K562 (cell line): ENCODE measurements around the gene CLCNKA. TPM values are rescaled to one million over a fixed set of nuclear protein-coding genes. Genes with fewer than 3 reads are reported as not detected.
A peak's percentile ranks its signal among the peaks of the same experiment; 100 is the strongest.

Experiments
- ATAC-seq: fragments of 200-7000 bp; cut with Tn5 transposase; 3 replicates; pipeline ENCODE4 v1.9.1; 2020; ENCODE audit warnings: moderate library complexity
- BruUV-seq: library from RNA; stranded (reverse); fragments of 400-500 nt; replicated peaks from 2 replicates; lab custom pipeline; 2021; lab: Mats Ljungman, UMichigan
- CTCF ChIA-PET: fragments of 300-600 bp; formaldehyde crosslinking; extraction: SDS; loops from one replicate; lab custom pipeline; 2021; ENCODE audit warnings: low intra/inter-chr PET ratio; lab: Yijun Ruan, JAX
- POLR2A ChIA-PET: fragments of 300-600, 350-650 bp; sonication (Branson Sonifier 250); formaldehyde crosslinking; extraction: SDS; loops from one replicate; lab custom pipeline; 2021; ENCODE audit warnings: antibody characterized with exemption, inconsistent platforms; lab: Yijun Ruan, JAX
- DNase-seq, 4 experiments: peaks; one replicate each; pipeline versions ENCODE4 v3.0.0 to v3.0.0-alpha.2; 2011 to 2018; ENCODE audit warnings: low spot score in 3 of 4, mixed read lengths in 3 of 4; ENCODE audit errors: extremely low read depth in 1 of 4
- FAIRE-seq: peaks from 2 replicates; lab custom pipeline; 2011; peaks lifted over from hg19 to GRCh38; lab: Jason Lieb, UNC
- H2AFZ ChIP-seq: 2 replicates; pipeline ENCODE4 v1.6.0; 2011; ENCODE audit warnings: low read depth, low read length, control low read depth, inconsistent platforms
- H3K27ac ChIP-seq: fragments of 200-600 bp; 3 replicates; pipeline ENCODE4 v1.8.0; 2011; ENCODE audit warnings: low read depth, mild to moderate bottlenecking, control low read depth, inconsistent platforms, low read length, moderate library complexity, mixed read lengths; ENCODE audit errors: extremely low read depth
- H3K27me3 ChIP-seq, 2 experiments: fragments of 300-600 bp in 1 of 2; 2 replicates in 1 of 2; 3 replicates in 1 of 2; pipeline versions ENCODE4 v1.6.0 to v1.8.0; 2011; ENCODE audit warnings: inconsistent platforms in 2 of 2, low read length in 2 of 2, mild to moderate bottlenecking in 1 of 2, mixed read lengths in 1 of 2, moderate library complexity in 1 of 2; ENCODE audit not compliant: control insufficient read depth in 2 of 2, insufficient read depth in 2 of 2
- H3K36me3 ChIP-seq: fragments of 300-600 bp; 3 replicates; pipeline ENCODE4 v1.8.0; 2011; ENCODE audit warnings: mild to moderate bottlenecking, low read length, inconsistent platforms; ENCODE audit not compliant: control insufficient read depth, insufficient read depth
- H3K4me1 ChIP-seq, 2 experiments: fragments of 200-600 bp in 1 of 2; replicated peaks in 1 of 2; 2 replicates in 1 of 2; 3 replicates in 1 of 2; pipeline versions ENCODE4 v1.5.1 to v1.8.0; 2011; ENCODE audit warnings: inconsistent platforms in 2 of 2, low read length in 2 of 2, mild to moderate bottlenecking in 1 of 2, mixed read lengths in 1 of 2, moderate library complexity in 1 of 2; ENCODE audit not compliant: control insufficient read depth in 2 of 2, insufficient read depth in 2 of 2
- H3K4me2 ChIP-seq: 2 replicates; pipeline ENCODE4 v1.6.1; 2011; ENCODE audit warnings: low read length, control low read depth, inconsistent platforms, mixed read lengths; ENCODE audit not compliant: insufficient read depth
- H3K4me3 ChIP-seq: fragments of 200-600 bp; sonication (generic), shearing (Covaris generic); 2 replicates; pipeline ENCODE4 v1.5.1; 2016; ENCODE audit warnings: control low read depth, inconsistent platforms
- H3K79me2 ChIP-seq: fragments of 200-600 bp; 3 replicates; pipeline ENCODE4 v1.8.0; 2011; ENCODE audit warnings: low read length, inconsistent platforms; ENCODE audit not compliant: control insufficient read depth, insufficient read depth
- H3K9ac ChIP-seq, 2 experiments: 2 replicates each; pipeline versions ENCODE4 v1.6.0 to v1.6.1; 2011; ENCODE audit warnings: low read depth in 2 of 2, low read length in 2 of 2, control low read depth in 1 of 2, inconsistent platforms in 1 of 2, mild to moderate bottlenecking in 1 of 2, mixed read lengths in 1 of 2; ENCODE audit not compliant: insufficient read depth in 1 of 2
- H3K9me1 ChIP-seq: one replicate; pipeline ENCODE4 v1.6.0; 2011; ENCODE audit warnings: inconsistent platforms, mild to moderate bottlenecking, low read length, moderate library complexity; ENCODE audit not compliant: control insufficient read depth, insufficient read depth
- H3K9me3 ChIP-seq: replicated peaks from 2 replicates; pipeline ENCODE4 v1.5.1; 2011; ENCODE audit warnings: low read depth, low read length, inconsistent platforms; ENCODE audit not compliant: control insufficient read depth, insufficient read depth
- H4K20me1 ChIP-seq: replicated peaks from 2 replicates; pipeline ENCODE4 v1.6.1; 2011; ENCODE audit warnings: low read length, inconsistent platforms, mixed read lengths; ENCODE audit not compliant: control insufficient read depth, insufficient read depth
- ARHGAP35 ChIP-seq: fragments of 450-650 bp; IDR thresholded peaks from 2 replicates; pipeline ENCODE4 v1.6.1; 2018; ENCODE audit not compliant: partially characterized antibody
- BHLHE40 ChIP-seq: IDR thresholded peaks from 2 replicates; pipeline ENCODE4 v1.6.1; 2011; ENCODE audit warnings: low read length, improper control_type of control experiment
- DACH1 ChIP-seq: fragments of 450-650 bp; IDR thresholded peaks from 2 replicates; pipeline ENCODE4 v1.6.1; 2018; ENCODE audit not compliant: partially characterized antibody
- FOXA3 ChIP-seq, 2 experiments: fragments of 450-650 bp in 1 of 2; sonication (generic) in 1 of 2; formaldehyde crosslinking; IDR thresholded peaks in 1 of 2; conservative IDR thresholded peaks in 1 of 2; 2 replicates each; pipeline versions ENCODE4 v1.4.0 to v1.8.0; 2020 to 2022; ENCODE audit warnings: mild to moderate bottlenecking in 2 of 2, missing genetic modification reagents in 1 of 2
- GATAD2B ChIP-seq: fragments of 450-650 bp; IDR thresholded peaks from 2 replicates; pipeline ENCODE4 v1.6.1; 2017; ENCODE audit warnings: mild to moderate bottlenecking, borderline replicate concordance
- ILK ChIP-seq: fragments of 450-650 bp; IDR thresholded peaks from 2 replicates; pipeline ENCODE4 v1.6.1; 2016; ENCODE audit warnings: missing genetic modification characterization, low read depth, mild to moderate bottlenecking, missing compliant biosample characterization, moderate library complexity, borderline replicate concordance
- JUN ChIP-seq, 2 experiments: sonication (generic) in 1 of 2; formaldehyde crosslinking in 1 of 2; IDR thresholded peaks; 2 replicates each; pipeline versions ENCODE4 v1.6.1 to v1.8.0; 2012 to 2022; ENCODE audit warnings: borderline replicate concordance in 2 of 2, mild to moderate bottlenecking in 2 of 2, improper control_type of control experiment in 1 of 2, low read depth in 1 of 2, low read length in 1 of 2, missing genetic modification reagents in 1 of 2
- RAD21 ChIP-seq, 2 experiments: fragments of 250-450 bp in 1 of 2; fragments of 450-650 bp in 1 of 2; sonication (Bioruptor Pico) in 1 of 2; formaldehyde crosslinking in 1 of 2; IDR thresholded peaks in 1 of 2; conservative IDR thresholded peaks in 1 of 2; 2 replicates each; pipeline versions ENCODE4 v1.4.0 to v1.8.0; 2020 to 2022; ENCODE audit warnings: mild to moderate bottlenecking in 2 of 2, moderate library complexity in 1 of 2
- SP1 ChIP-seq: sonication (generic); formaldehyde crosslinking; IDR thresholded peaks from 2 replicates; pipeline ENCODE4 v1.8.1; 2022; ENCODE audit warnings: mild to moderate bottlenecking, missing genetic modification reagents
- STAG1 ChIP-seq: sonication (generic); formaldehyde crosslinking; IDR thresholded peaks from 2 replicates; pipeline ENCODE4 v1.5.0; 2020; ENCODE audit warnings: missing genetic modification reagents, borderline replicate concordance
- TFAP4 ChIP-seq: sonication (generic); formaldehyde crosslinking; IDR thresholded peaks from 2 replicates; pipeline ENCODE4 v1.8.0; 2022; ENCODE audit warnings: missing genetic modification reagents, mild to moderate bottlenecking, moderate library complexity, borderline replicate concordance
- TOE1 ChIP-seq, 2 experiments: fragments of 450-650 bp in 1 of 2; sonication (generic) in 1 of 2; formaldehyde crosslinking in 1 of 2; IDR thresholded peaks; 2 replicates each; pipeline versions ENCODE4 v1.7.1 to v1.8.0; 2016 to 2022; ENCODE audit warnings: borderline replicate concordance in 2 of 2, mild to moderate bottlenecking in 2 of 2, antibody characterized with exemption in 1 of 2, inconsistent platforms in 1 of 2, low read depth in 1 of 2, missing genetic modification reagents in 1 of 2, moderate library complexity in 1 of 2
- ZKSCAN1 ChIP-seq: fragments of 150-350 bp; IDR thresholded peaks from 2 replicates; pipeline ENCODE4 v1.6.1; 2016; ENCODE audit warnings: low read depth, low read length
- ZNF212 ChIP-seq: fragments of 450-650 bp; formaldehyde crosslinking; IDR thresholded peaks from 2 replicates; pipeline ENCODE4 v1.4.0; 2020; ENCODE audit warnings: mild to moderate bottlenecking
- WGBS: fragments of 100-300 bp; shearing (Covaris generic); methylation state at CpG from one replicate; pipeline ENCODE4 v1.1.6; 2016; ENCODE audit warnings: low coverage, mixed read lengths; ENCODE audit not compliant: insufficient coverage; ENCODE audit errors: missing lambda C conversion rate; 5-methylcytosine and 5-hydroxymethylcytosine counted together
- in situ Hi-C: fragments of 300-500 bp; cut with MboI; formaldehyde crosslinking; loops from 4 replicates; pipeline ENCODE4 v1.15.0; 2018; ENCODE audit warnings: inconsistent platforms, mixed read lengths
- intact Hi-C: fragments of 100-400 bp; cut with micrococcal nuclease; formaldehyde crosslinking; loops from 2 replicates; pipeline ENCODE4 v1.14.2; 2022
- polyA plus RNA-seq, 8 experiments: library from polyadenylated mRNA; depleted of rRNA in 4 of 8; stranded (reverse) in 5 of 8; unstranded in 3 of 8; fragments of >200 nt; fragmentation: Nextera tagmentation in 2 of 8; fragmentation: Illumina TruSeq in 1 of 8; extraction: Ambion mirVana in 2 of 8; extraction: Trizol in 1 of 8; gene quantifications; 2 replicates each; pipeline versions ENCODE4 v1.2.1 to v1.2.3, GENCODE V29; 2011 to 2014; ENCODE audit warnings: inconsistent platforms in 1 of 8, missing spikeins in 1 of 8
- total RNA-seq, 7 experiments: library from RNA; depleted of rRNA in 6 of 7; stranded (reverse); fragments of >200 nt in 6 of 7; fragmentation: Illumina TruSeq in 2 of 7; extraction: Trizol in 2 of 7; gene quantifications; 2 replicates each; pipeline versions ENCODE4 v1.2.1 to v1.2.3, GENCODE V29; 2011 to 2021; ENCODE audit warnings: low replicate concordance in 1 of 7
- TF ChIP-seq, protein P1 (sequence below), 3 experiments: IDR thresholded peaks in 2 of 3; conservative IDR thresholded peaks in 1 of 3; 2 replicates each; pipeline ENCODE4 v1.5.1; 2011 to 2012; ENCODE audit warnings: low read length in 3 of 3, mild to moderate bottlenecking in 3 of 3, control low read depth in 2 of 3, improper control_type of control experiment in 1 of 3, inconsistent platforms in 1 of 3, low read depth in 1 of 3, mixed read lengths in 1 of 3, moderate library complexity in 1 of 3; ENCODE audit not compliant: insufficient read depth in 2 of 3

CLCNKA gene
- total and polyA plus RNA-seq, 9 of the 15 experiments (the other 6 are each of a cell fraction or from before 2014, with no cell fraction given), result 0.03 to 0.37 (median 0.10) TPM; not detected in 3

- Histone ChIP-seq H3K9ac (no peak overlapping the region; a peak in 1 of 4 replicates), H3K79me2 (no peaks in the 10 kb centered on the region), H2AFZ (no peak overlapping the region), H3K4me2 (no peak overlapping the region), H3K9me3 (no peaks in the 10 kb centered on the region), H3K27ac (no peak overlapping the region), H3K4me1 (peaks cover 0 to 29% of the 10 kb centered on the region in 2 experiments; a peak in 2 of 5 replicates), H3K27me3 (peaks cover 13 to 28% of the 10 kb centered on the region in 2 experiments; a peak in 3 of 5 replicates), H4K20me1 (no peaks in the 10 kb centered on the region), H3K4me3 (no peak overlapping the region), H3K9me1 (no peaks in the 10 kb centered on the region), H3K36me3 (no peaks in the 10 kb centered on the region)
- CTCF ChIA-PET, result interaction anchor here (1.5 to 1.7 kb wide), 2 partner anchors 192 to 203 kb away, joined by 4 to 5 read pairs; no protein-coding TSS in a partner anchor
- DNase-seq (peak; percentile 65 to 77 (median 72)), ATAC-seq (peak; percentile 95), FAIRE-seq (peak; percentile 67)
- 41% methylated on average over 11 of the region's 11 CpGs for WGBS
- no TSS peak for BruUV-seq
- intact Hi-C loops, result loop anchor here (1.0 to 5.0 kb wide), 3 partner anchors 42 to 202 kb away; no protein-coding TSS in a partner anchor
- POLR2A ChIA-PET, result interaction anchor here (0.5 to 1.3 kb wide), 4 partner anchors 19 to 684 kb away, joined by 3 to 5 read pairs (median 4); partner anchors contain the start of gene ZBTB17
- in situ Hi-C loops, result no loop called here
- TF ChIP-seq JUN (IDR thresholded peaks at IDR 0.05; ENCODE audit: borderline replicate concordance, low read depth, low read length) (0 out of 2 replicates have a peak, but pooled peaks have one; percentile 18), JUN (CRISPR knock-in tag; IDR thresholded peaks at IDR 0.05; ENCODE audit: borderline replicate concordance) (no peak), GATAD2B (no peak), STAG1 (CRISPR knock-in tag) (peak; percentile 94), DACH1 (peak; percentile 16), ARHGAP35 (no peak), TOE1 (IDR thresholded peaks at IDR 0.05; ENCODE audit: borderline replicate concordance) (no peak), TOE1 (CRISPR knock-in tag; IDR thresholded peaks at IDR 0.05; ENCODE audit: borderline replicate concordance, low read depth) (no peak), SP1 (0 out of 2 replicates have a peak, but pooled peaks have one; percentile 32), BHLHE40 (0 out of 2 replicates have a peak, but pooled peaks have one; percentile 19), FOXA3 (CRISPR knock-in tag; conservative IDR thresholded peaks at IDR 0.05 in 1 of 2, IDR thresholded peaks at IDR 0.05 in 1 of 2) (peak; percentile 10 to 72; a peak in 1 of 4 replicates), TFAP4 (CRISPR knock-in tag) (peak; percentile 71), ZKSCAN1 (0 out of 2 replicates have a peak, but pooled peaks have one; percentile 32), RAD21 (CRISPR knock-in tag; conservative IDR thresholded peaks at IDR 0.05 in 1 of 2, IDR thresholded peaks at IDR 0.05 in 1 of 2) (peak; percentile 75 to 96), ILK (tag) (no peak), ZNF212 (CRISPR knock-in tag) (no peak)
- TF ChIP-seq, protein P1, sequence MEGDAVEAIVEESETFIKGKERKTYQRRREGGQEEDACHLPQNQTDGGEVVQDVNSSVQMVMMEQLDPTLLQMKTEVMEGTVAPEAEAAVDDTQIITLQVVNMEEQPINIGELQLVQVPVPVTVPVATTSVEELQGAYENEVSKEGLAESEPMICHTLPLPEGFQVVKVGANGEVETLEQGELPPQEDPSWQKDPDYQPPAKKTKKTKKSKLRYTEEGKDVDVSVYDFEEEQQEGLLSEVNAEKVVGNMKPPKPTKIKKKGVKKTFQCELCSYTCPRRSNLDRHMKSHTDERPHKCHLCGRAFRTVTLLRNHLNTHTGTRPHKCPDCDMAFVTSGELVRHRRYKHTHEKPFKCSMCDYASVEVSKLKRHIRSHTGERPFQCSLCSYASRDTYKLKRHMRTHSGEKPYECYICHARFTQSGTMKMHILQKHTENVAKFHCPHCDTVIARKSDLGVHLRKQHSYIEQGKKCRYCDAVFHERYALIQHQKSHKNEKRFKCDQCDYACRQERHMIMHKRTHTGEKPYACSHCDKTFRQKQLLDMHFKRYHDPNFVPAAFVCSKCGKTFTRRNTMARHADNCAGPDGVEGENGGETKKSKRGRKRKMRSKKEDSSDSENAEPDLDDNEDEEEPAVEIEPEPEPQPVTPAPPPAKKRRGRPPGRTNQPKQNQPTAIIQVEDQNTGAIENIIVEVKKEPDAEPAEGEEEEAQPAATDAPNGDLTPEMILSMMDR (IDR thresholded peaks at IDR 0.05 in 2 of 3, conservative IDR thresholded peaks at IDR 0.05 in 1 of 3; ENCODE audit: insufficient read depth in 2 of 3, low read depth in 1 of 3, low read length in 3 of 3), result peak; percentile 89 to 96 (median 93)
These were observed 27.1 kb upstream of the CLCNKA start for GRCh38 chr1:15994590-15995351.
